GM12874 (cell line): ENCODE results near the gene GAB4.

ENCODE experiments used
- TF ChIP-seq, protein P1 (sequence below): IDR thresholded peaks from 2 replicates; pipeline ENCODE4 v1.5.1; 2011; ENCODE audit warnings: low read depth, mild to moderate bottlenecking, control low read depth, low read length, moderate library complexity; ENCODE audit not compliant: insufficient read depth

GAB4 gene

DNA sequence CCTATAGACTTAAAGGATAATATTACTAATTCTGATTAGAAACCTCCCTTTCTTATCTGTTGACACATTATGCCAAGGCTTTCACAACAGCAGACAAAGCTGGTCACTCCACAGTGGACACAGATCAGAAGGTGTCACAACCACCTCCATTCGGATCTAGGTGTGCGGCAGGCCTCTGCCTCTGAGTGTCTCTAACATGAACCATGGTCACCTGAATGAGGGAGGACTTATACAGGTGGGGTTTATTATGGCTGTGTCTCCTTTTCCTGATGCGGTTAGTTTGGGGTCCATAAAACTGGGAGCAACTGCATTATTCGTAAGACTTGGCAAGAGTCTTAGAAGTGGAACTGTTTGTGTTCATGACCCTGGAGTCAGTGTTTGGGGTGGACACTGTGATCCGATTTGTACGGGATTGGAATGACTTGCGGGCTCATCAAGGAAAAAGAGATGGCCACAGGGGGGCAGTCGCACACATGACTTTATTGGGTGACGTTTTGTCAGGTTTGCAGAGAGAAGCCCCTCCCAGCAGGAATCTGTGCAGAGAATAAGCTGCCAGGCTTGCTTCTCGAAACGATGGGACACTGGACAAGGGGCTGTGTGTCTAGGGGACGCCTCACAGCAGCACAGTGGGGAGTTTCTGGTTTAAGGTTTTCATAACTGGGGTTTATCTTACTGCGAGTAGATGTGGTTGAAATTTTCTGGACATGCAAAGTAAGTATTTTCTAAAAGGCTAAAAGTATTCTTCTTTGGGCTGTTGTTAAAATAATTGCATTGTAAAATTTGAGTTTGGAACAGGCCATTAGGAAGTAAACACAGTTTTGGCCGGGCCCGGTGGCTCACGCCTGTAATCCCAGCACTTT, 90.6 kb downstream of the GAB4 start:
- TF ChIP-seq, protein P1, sequence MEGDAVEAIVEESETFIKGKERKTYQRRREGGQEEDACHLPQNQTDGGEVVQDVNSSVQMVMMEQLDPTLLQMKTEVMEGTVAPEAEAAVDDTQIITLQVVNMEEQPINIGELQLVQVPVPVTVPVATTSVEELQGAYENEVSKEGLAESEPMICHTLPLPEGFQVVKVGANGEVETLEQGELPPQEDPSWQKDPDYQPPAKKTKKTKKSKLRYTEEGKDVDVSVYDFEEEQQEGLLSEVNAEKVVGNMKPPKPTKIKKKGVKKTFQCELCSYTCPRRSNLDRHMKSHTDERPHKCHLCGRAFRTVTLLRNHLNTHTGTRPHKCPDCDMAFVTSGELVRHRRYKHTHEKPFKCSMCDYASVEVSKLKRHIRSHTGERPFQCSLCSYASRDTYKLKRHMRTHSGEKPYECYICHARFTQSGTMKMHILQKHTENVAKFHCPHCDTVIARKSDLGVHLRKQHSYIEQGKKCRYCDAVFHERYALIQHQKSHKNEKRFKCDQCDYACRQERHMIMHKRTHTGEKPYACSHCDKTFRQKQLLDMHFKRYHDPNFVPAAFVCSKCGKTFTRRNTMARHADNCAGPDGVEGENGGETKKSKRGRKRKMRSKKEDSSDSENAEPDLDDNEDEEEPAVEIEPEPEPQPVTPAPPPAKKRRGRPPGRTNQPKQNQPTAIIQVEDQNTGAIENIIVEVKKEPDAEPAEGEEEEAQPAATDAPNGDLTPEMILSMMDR = peak; percentile 65

DNA sequence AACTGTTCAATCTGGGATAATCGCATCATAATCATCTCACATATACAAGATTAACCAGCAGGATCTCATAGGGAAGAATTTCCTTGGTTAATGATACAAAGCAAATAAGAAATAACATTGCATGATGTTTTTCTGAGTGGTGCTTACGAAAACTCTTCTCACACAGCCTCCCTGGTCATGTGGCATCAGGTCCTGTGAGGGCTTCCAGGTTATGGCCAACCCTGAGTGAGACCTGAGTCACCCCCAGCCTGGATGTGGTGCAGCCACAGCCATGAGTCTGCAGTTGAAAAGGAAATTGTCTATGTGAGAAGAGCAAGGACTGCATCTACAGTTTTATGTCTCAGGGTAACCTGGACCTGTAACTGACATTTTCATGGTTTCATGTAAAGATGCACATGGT, 92.3 kb downstream of the GAB4 start:
- TF ChIP-seq, protein P1 = no peak

DNA sequence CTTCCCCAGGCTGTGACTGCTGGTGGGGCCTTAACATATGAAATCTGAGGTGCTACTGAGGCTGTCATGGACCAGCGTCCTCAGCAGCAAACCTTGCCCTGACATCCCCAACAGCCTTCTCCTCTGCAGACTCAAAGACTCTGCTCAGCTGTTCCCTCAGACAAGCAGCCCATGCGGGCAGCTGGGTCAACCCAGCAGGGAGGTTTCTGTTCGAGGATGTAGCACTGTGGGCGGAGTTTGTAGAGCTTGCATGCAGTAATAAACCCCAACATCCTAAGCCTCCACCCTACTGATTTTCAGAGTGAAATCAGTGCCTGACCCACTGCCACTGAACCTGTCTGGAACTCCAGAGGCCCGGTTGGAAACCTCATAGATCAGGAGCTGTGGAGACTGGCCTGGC, 94.0 kb downstream of the GAB4 start:
- TF ChIP-seq, protein P1 = no peak

DNA sequence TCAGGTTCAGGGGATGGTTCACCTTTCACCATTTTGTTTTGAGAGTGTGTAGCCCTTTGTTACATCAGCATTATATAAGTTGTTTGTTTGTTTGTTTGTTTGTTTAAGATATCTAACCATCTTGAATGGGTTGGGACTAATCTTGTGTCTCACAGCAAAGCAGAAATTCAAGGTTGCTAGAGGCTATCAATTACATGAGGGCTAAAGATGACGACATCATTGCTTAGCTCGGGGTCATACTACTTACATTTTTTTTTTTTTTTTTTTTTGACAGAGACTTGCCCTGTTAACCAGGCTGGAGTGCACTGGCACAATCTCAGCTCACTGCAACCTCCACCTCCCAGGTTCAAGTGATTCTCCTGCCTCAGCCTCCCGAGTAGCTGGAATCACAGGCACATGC, 95.7 kb downstream of the GAB4 start:
- TF ChIP-seq, protein P1 = no peak
